Peyer's patch (tissue), 4 donors: ENCODE data around the gene ACTN4. TPM values are rescaled to one million over a fixed set of nuclear protein-coding genes. Genes with fewer than 3 reads are reported as not detected.
"Not testable (repeated sequence)": the region's sequence is repeated elsewhere in the genome, so short reads cannot be mapped to it uniquely, and the experiment has no call there.

Experiments used
- DNase-seq, 3 donors: peaks; one replicate each; pipeline ENCODE4 v3.0.0-alpha.2; 2017 to 2019
- H3K27ac ChIP-seq, 4 donors: fragments of 200-600 bp; sonication (generic); one replicate each; pipeline ENCODE4 v1.5.1; 2016 to 2019
- H3K27me3 ChIP-seq, 2 donors: fragments of 200-600 bp; sonication (generic); one replicate each; pipeline ENCODE4 v1.5.1; 2019
- H3K36me3 ChIP-seq, 3 donors: fragments of 200-600 bp; sonication (generic); one replicate each; pipeline ENCODE4 v1.5.1; 2016 to 2019
- H3K4me1 ChIP-seq, 4 donors: fragments of 200-600 bp; sonication (generic); one replicate each; pipeline ENCODE4 v1.5.1; 2016 to 2019
- H3K4me3 ChIP-seq, 4 donors: fragments of 200-600 bp; sonication (generic); 1 replicate in 3 of 4; 2 replicates in 1 of 4; pipeline ENCODE4 v1.5.1; 2016 to 2019; ENCODE audit warnings: mild to moderate bottlenecking in 1 of 4
- H3K9me3 ChIP-seq, 4 donors: fragments of 200-600 bp; sonication (generic); one replicate each; pipeline ENCODE4 v1.5.1; 2016 to 2019; ENCODE audit warnings: mild to moderate bottlenecking in 1 of 4
- POLR2A ChIP-seq, 2 donors: fragments of 450-650 bp; IDR thresholded peaks; one replicate each; pipeline ENCODE4 v1.5.1; 2017; ENCODE audit warnings: antibody characterized with exemption in 2 of 2, mild to moderate bottlenecking in 2 of 2, moderate library complexity in 2 of 2
- total RNA-seq, 4 donors: library from RNA; depleted of rRNA; stranded (reverse); fragments of >200 nt; gene quantifications; one replicate each; pipeline ENCODE4 v1.1.0, GENCODE V29; 2016
- TF ChIP-seq, protein P1 (sequence below), 6 experiments: fragments of 450-650 bp in 4 of 6; fragments of 200-600 bp in 2 of 6; sonication (generic) in 1 of 6; IDR thresholded peaks; one replicate each; pipeline ENCODE4 v1.5.1; 2017 to 2019; ENCODE audit warnings: antibody characterized with exemption in 6 of 6, mild to moderate bottlenecking in 3 of 6, moderate library complexity in 1 of 6

The ACTN4 gene
- total RNA-seq, 4 donors from 2014 or later = 360 to 1,049 (median 814) TPM

DNA sequence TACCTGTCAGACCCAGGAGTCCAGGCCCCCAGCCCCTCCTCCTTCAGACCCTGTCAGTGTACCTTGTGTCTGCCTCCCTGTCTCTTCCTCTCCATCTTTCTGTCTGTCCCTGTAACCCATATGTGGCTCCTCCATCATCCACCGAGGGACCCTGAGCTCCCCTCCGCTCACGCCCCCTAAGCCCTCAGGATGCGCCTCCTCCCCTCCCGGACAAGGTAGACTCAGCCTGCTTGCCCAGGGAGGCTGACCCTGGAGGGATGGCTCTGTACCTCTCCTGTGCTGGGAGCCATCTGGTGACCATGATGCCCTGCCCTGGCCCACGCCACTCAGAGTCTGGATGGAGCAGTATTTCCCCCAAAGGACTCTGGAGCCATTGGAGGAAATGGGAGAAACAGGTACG, 97.9 kb downstream of the ACTN4 start:
- Histone ChIP-seq H3K27ac (no peak overlapping the region), H3K36me3 (no peaks in the 10 kb centered on the region), H3K9me3 (no peaks in the 10 kb centered on the region), H3K4me3 (no peak overlapping the region), H3K27me3 (no peaks in the 10 kb centered on the region), H3K4me1 (no peaks in the 10 kb centered on the region)
- TF ChIP-seq POLR2A (IDR thresholded peaks at IDR 0.05) = no peak
- TF ChIP-seq, protein P1, sequence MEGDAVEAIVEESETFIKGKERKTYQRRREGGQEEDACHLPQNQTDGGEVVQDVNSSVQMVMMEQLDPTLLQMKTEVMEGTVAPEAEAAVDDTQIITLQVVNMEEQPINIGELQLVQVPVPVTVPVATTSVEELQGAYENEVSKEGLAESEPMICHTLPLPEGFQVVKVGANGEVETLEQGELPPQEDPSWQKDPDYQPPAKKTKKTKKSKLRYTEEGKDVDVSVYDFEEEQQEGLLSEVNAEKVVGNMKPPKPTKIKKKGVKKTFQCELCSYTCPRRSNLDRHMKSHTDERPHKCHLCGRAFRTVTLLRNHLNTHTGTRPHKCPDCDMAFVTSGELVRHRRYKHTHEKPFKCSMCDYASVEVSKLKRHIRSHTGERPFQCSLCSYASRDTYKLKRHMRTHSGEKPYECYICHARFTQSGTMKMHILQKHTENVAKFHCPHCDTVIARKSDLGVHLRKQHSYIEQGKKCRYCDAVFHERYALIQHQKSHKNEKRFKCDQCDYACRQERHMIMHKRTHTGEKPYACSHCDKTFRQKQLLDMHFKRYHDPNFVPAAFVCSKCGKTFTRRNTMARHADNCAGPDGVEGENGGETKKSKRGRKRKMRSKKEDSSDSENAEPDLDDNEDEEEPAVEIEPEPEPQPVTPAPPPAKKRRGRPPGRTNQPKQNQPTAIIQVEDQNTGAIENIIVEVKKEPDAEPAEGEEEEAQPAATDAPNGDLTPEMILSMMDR (IDR thresholded peaks at IDR 0.05) = no peak
- DNase-seq = no peak

DNA sequence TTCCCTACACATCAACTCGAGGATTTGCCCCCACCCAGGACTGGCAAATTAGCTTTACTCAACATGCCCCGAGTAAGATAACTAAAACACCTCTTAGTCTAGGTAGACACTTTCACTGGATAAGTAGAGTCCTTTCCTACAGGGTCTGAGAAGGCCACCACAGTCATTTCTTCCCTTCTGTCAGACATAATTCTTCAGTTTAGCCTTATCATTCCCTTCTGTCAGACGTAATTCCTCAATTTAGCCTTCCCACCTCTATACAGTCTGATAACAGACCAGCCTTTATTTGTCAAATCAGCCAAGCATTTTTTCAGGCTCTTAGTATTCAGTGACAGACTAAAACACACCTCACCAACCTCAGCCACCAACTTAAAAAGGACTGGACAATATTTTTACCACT, 106.3 kb downstream of the ACTN4 start:
- H3K27me3 ChIP-seq, H3K9me3 ChIP-seq, DNase-seq, H3K27ac ChIP-seq, H3K36me3 ChIP-seq, H3K4me3 ChIP-seq, H3K4me1 ChIP-seq: not testable (repeated sequence)

DNA sequence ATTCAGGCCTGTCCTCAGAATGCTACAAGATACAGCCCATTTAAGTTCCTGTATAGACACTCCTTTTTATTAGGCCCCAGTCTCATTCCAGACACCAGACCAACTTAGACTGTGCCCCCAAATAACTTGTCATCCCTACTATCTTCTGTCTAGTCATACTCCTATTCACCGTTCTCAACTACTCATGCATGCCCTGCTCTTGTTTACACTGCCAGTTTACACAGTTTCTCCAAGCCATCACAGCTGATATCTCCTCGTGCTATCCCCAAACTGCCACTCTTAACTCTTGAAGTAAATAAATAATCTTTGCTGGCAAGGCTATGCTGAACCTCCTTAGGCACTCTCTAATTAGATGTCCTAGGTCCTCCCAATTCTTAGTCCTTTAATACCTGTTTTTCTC, 106.7 kb downstream of the ACTN4 start:
- H3K27ac ChIP-seq, DNase-seq, H3K4me3 ChIP-seq, H3K4me1 ChIP-seq, H3K9me3 ChIP-seq, H3K27me3 ChIP-seq, H3K36me3 ChIP-seq: not testable (repeated sequence)

DNA sequence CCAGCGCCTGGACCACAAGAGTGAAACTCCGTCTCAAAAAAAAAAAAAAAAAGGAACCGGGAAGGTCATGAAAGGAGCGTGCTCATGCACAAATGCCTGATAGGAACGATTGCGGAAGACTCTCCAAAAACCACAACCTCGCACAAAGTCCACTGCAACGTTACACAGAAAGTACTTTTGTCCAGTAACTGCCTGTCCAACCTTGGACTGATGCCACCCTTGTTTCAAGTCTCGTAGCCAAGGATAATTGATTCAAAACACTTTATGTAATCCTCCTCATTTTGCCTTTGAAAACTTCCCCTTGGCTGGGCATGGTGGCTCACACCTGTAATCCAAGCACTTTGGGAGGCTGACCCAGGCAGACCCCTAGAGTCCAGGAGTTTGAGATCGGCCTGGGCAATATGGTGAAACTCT, 112.1 kb downstream of the ACTN4 start:
- TF ChIP-seq, protein P1 (IDR thresholded peaks at IDR 0.05) = no peak
- TF ChIP-seq POLR2A (IDR thresholded peaks at IDR 0.05) = no peak
- H3K4me3 ChIP-seq = no peak overlapping the region
- no peaks in the 10 kb centered on the region for H3K4me1 ChIP-seq
- H3K27me3 ChIP-seq = no peaks in the 10 kb centered on the region
- DNase-seq = peak in 1 of 3 donors; percentile 78
- peak overlapping the region in 2 of 4 donors; percentile 41 to 69 for H3K27ac ChIP-seq
- no peaks in the 10 kb centered on the region for H3K36me3 ChIP-seq
- no peaks in the 10 kb centered on the region for H3K9me3 ChIP-seq

DNA sequence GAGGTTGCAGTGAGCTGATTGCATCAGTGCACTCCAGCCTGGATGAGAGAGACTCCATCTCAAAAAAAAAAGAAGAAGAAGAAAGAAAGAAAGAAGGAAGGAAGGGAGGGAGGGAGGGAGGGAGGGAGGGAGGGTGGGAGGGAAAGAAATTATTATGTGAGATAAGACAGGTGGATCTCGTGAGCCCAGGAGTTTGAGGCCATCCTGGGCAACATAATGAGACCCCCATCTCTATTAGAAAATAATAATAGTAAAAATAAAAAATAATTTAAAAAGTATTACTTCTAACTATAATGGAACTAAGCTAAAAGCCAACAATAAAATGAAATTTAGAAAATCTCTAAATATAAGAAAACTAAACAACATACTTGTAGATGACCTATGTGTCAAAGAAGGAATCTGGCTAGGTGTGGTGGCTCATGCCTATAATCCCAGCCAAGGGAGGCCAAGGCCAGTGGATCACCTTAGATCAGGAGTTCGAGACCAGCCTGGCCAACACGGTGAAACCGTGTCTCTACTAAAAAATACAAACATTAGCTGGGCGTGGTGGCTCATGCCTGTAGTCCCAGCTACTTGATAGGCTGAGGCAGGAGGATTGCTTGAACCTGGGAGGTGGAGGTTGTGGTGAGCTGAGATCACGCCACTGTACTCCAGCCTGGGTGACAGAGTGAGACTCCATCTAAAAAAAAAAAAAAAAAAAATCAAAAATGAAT, 113.5 kb downstream of the ACTN4 start:
- DNase-seq, H3K9me3 ChIP-seq, H3K4me3 ChIP-seq, H3K4me1 ChIP-seq, H3K27ac ChIP-seq, H3K27me3 ChIP-seq, H3K36me3 ChIP-seq: not testable (repeated sequence)

DNA sequence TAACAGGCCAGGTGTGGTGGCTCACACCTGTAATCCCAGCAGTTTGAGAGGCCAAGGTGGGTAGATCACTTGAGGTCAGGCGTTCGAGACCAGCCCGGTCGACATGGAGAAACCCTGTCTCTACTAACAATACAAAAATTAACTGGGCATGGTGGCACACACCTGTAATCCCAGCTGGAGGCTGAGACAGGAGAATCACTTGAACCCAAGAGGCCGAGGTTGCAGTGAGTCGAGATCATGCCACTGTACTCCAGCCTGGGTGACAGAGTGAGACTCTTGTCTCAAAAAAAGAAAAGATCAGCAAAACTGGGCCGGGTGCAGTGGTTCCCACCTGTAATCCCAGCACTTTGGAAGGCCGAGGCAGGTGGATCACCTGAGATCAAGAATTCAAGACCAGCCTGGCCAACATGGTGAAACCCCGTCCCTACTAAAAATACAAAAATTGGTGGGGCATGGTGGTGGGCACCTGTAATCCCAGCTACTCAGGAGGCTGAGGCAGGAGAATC, 114.5 kb downstream of the ACTN4 start:
- not testable (repeated sequence) for H3K4me3 ChIP-seq, H3K9me3 ChIP-seq, H3K36me3 ChIP-seq, DNase-seq, H3K4me1 ChIP-seq, H3K27me3 ChIP-seq, H3K27ac ChIP-seq

DNA sequence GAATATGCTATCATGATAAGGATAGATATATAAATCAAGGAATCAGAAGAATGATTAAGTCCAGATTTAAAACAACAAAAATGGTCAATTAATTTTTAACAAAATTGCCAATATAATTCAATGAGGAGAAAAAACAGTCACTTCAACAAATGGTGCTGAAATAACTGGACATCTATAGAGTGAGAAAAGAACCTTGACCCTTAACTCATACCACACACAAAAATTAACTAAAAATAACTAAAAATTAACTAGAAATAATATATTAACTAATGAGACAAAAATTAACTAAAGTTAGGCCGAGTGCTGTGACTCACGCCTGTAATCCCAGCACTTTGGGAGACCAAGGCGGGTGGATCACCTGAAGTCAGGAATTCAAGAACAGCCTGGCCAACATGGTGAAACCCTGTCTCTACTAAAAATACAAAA, 116.4 kb downstream of the ACTN4 start:
- no peak overlapping the region for H3K27ac ChIP-seq
- no peaks in the 10 kb centered on the region for H3K36me3 ChIP-seq
- no peaks in the 10 kb centered on the region for H3K9me3 ChIP-seq
- no peaks in the 10 kb centered on the region for H3K27me3 ChIP-seq
- DNase-seq = no peak
- H3K4me1 ChIP-seq = no peaks in the 10 kb centered on the region
- H3K4me3 ChIP-seq = no peak overlapping the region
- TF ChIP-seq POLR2A (IDR thresholded peaks at IDR 0.05) = no peak
- TF ChIP-seq, protein P1 (IDR thresholded peaks at IDR 0.05) = no peak

DNA sequence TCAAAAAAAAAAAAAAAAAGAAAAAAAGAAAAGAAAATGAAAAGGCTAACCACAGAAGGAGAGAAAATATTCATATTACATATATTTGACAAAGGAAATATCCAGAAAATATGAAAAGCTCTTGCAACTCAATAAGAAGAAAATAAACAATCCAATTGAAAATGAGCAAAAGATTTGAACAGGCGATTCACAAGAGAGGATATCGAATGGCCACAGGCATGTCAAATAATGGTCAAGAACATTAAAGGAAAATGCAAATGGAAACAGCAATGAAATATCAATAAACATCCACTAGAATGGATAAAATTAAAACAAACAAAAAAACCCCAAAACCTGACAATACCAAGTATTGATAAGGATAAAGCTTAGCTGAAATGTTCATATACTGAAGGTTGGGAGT, 117.8 kb downstream of the ACTN4 start:
- TF ChIP-seq POLR2A (IDR thresholded peaks at IDR 0.05) = no peak
- TF ChIP-seq, protein P1 (IDR thresholded peaks at IDR 0.05) = no peak
- Histone ChIP-seq H3K9me3 (no peaks in the 10 kb centered on the region), H3K27me3 (no peaks in the 10 kb centered on the region), H3K4me3 (no peak overlapping the region), H3K36me3 (no peaks in the 10 kb centered on the region), H3K4me1 (peaks cover 0 to 7% (median 3%) of the 10 kb centered on the region in 4 donors), H3K27ac (no peak overlapping the region)
- no peak for DNase-seq
